HepG2 (cell line): Measurements from ENCODE around the gene WHAMM. TPM values are rescaled to one million over a fixed set of nuclear protein-coding genes. Genes with fewer than 3 reads are reported as not detected.

Experiments used
- ATAC-seq: fragments of 200-7000 bp; cut with Tn5 transposase; 3 replicates; pipeline ENCODE4 v1.9.1; 2020; ENCODE audit warnings: mild to moderate bottlenecking, moderate library complexity
- BruUV-seq: library from RNA; stranded (reverse); fragments of 400-500 nt; replicated peaks from 2 replicates; lab custom pipeline; 2021; lab: Mats Ljungman, UMichigan
- CTCF ChIA-PET: fragments of 300-600 bp; formaldehyde crosslinking; extraction: SDS; loops from one replicate; lab custom pipeline; 2021; ENCODE audit warnings: low total read pairs, inconsistent platforms, low intra/inter-chr PET ratio; lab: Yijun Ruan, JAX
- POLR2A ChIA-PET: fragments of 350-600 bp; sonication (Branson Sonifier 250); formaldehyde crosslinking; loops from one replicate; lab custom pipeline; 2020; ENCODE audit warnings: antibody characterized with exemption, inconsistent platforms; lab: Yijun Ruan, JAX
- DNase-seq: peaks from one replicate; pipeline ENCODE4 v3.0.0-alpha.2; 2015; ENCODE audit warnings: low spot score
- FAIRE-seq: peaks from 3 replicates; lab custom pipeline; 2011; peaks lifted over from hg19 to GRCh38; lab: Jason Lieb, UNC
- H2AFZ ChIP-seq: one replicate; pipeline ENCODE4 v1.6.1; 2011; ENCODE audit warnings: low read length, inconsistent platforms
- H3K27ac ChIP-seq: fragments of 300-600 bp; 3 replicates; pipeline ENCODE4 v1.8.0; 2011; ENCODE audit warnings: mixed run types, mild to moderate bottlenecking, mixed read lengths, low read length, inconsistent platforms; ENCODE audit not compliant: insufficient read depth; ENCODE audit errors: extremely low read length
- H3K27me3 ChIP-seq, 2 experiments: fragments of 200-600 bp in 1 of 2; 2 replicates in 1 of 2; 3 replicates in 1 of 2; pipeline versions ENCODE4 v1.6.0 to v1.8.0; 2011; ENCODE audit warnings: low read length in 2 of 2, mild to moderate bottlenecking in 2 of 2, moderate library complexity in 2 of 2, inconsistent platforms in 1 of 2; ENCODE audit not compliant: insufficient read depth in 2 of 2, control insufficient read depth in 1 of 2
- H3K36me3 ChIP-seq, 2 experiments: fragments of 200-600 bp in 1 of 2; replicated peaks in 1 of 2; 2 replicates in 1 of 2; 3 replicates in 1 of 2; pipeline versions ENCODE4 v1.5.1 to v1.8.0; 2011; ENCODE audit warnings: low read length in 2 of 2, inconsistent platforms in 1 of 2; ENCODE audit not compliant: insufficient read depth in 2 of 2, control insufficient read depth in 1 of 2
- H3K4me1 ChIP-seq: 2 replicates; pipeline ENCODE4 v1.5.1; 2012; ENCODE audit warnings: low read length, inconsistent platforms; ENCODE audit not compliant: insufficient read depth
- H3K4me2 ChIP-seq: 2 replicates; pipeline ENCODE4 v1.6.0; 2011; ENCODE audit warnings: low read depth, low read length, inconsistent platforms
- H3K4me3 ChIP-seq, 3 experiments: fragments of 200-600 bp in 1 of 3; sonication (generic), shearing (Covaris generic) in 1 of 3; replicated peaks in 1 of 3; 2 replicates each; pipeline ENCODE4 v1.5.1; 2011 to 2016; ENCODE audit warnings: low read length in 3 of 3, inconsistent platforms in 2 of 3, low read depth in 2 of 3, mild to moderate bottlenecking in 2 of 3, control low read depth in 1 of 3, mixed read lengths in 1 of 3; ENCODE audit not compliant: insufficient read depth in 1 of 3
- H3K79me2 ChIP-seq: one replicate; pipeline ENCODE4 v1.6.1; 2011; ENCODE audit warnings: low read length, inconsistent platforms; ENCODE audit not compliant: insufficient read depth
- H3K9ac ChIP-seq: 2 replicates; pipeline ENCODE4 v1.6.0; 2011; ENCODE audit warnings: mild to moderate bottlenecking, low read depth, low read length, inconsistent platforms; ENCODE audit not compliant: insufficient read depth
- H3K9me3 ChIP-seq: 2 replicates; pipeline ENCODE4 v1.5.1; 2012; ENCODE audit warnings: mild to moderate bottlenecking, low read length
- H4K20me1 ChIP-seq: 2 replicates; pipeline ENCODE4 v1.6.0; 2011; ENCODE audit warnings: inconsistent platforms, mild to moderate bottlenecking, low read length, moderate library complexity; ENCODE audit not compliant: insufficient read depth
- ATAD3A ChIP-seq: sonication (generic); formaldehyde crosslinking; IDR thresholded peaks from 2 replicates; pipeline ENCODE4 v1.4.0; 2020; ENCODE audit warnings: missing genetic modification reagents
- MAFF ChIP-seq: IDR thresholded peaks from 2 replicates; pipeline ENCODE4 v1.6.1; 2011; ENCODE audit warnings: low read depth, low read length, improper control_type of control experiment
- MAFK ChIP-seq, 2 experiments: IDR thresholded peaks in 1 of 2; conservative IDR thresholded peaks in 1 of 2; 2 replicates each; pipeline ENCODE4 v1.6.1; 2011; ENCODE audit warnings: improper control_type of control experiment in 2 of 2, low read length in 2 of 2
- SOX5 ChIP-seq: IDR thresholded peaks from 2 replicates; pipeline ENCODE4 v1.6.1; 2016; ENCODE audit warnings: borderline replicate concordance
- ZNF777 ChIP-seq: sonication (generic); formaldehyde crosslinking; IDR thresholded peaks from 2 replicates; pipeline ENCODE4 v1.4.0; 2020; ENCODE audit warnings: missing genetic modification reagents
- WGBS: methylation state at CpG from one replicate; pipeline ENCODE4 v1.1.6; 2017; ENCODE audit warnings: low lambda C conversion rate; 5-methylcytosine and 5-hydroxymethylcytosine counted together
- in situ Hi-C: cut with HindIII; loops from 2 replicates; pipeline ENCODE4 v1.10.0; 2017; ENCODE audit warnings: low pct_unique_long_range_greater_than_20kb; ENCODE audit not compliant: extremely low pct_ligation_motif_present
- intact Hi-C: fragments of 100-400 bp; cut with micrococcal nuclease; formaldehyde crosslinking; loops from one replicate; pipeline ENCODE4 v1.10.0; 2022; ENCODE audit not compliant: unreplicated experiment
- polyA plus RNA-seq, 8 experiments: library from polyadenylated mRNA; depleted of rRNA in 3 of 8; stranded (reverse) in 7 of 8; unstranded in 1 of 8; fragments of >200 nt; fragmentation: Illumina TruSeq in 4 of 8; extraction: Trizol in 4 of 8; gene quantifications; 2 replicates each; pipeline versions ENCODE4 v1.2.1 to v1.2.3, GENCODE V29; 2011 to 2016; ENCODE audit warnings: low read depth in 4 of 8, missing spikeins in 1 of 8, mixed read lengths in 1 of 8; ENCODE audit not compliant: insufficient read depth in 1 of 8
- total RNA-seq, 5 experiments: library from RNA; depleted of rRNA; stranded (reverse); fragments of >200 nt; fragmentation: Illumina TruSeq; extraction: Trizol; gene quantifications; 2 replicates each; pipeline ENCODE4 v1.2.3, GENCODE V29; 2016; ENCODE audit warnings: low read depth in 1 of 5
- TF ChIP-seq, protein P1 (sequence below): fragments of 450-650 bp; IDR thresholded peaks from 2 replicates; pipeline ENCODE4 v1.6.1; 2017
- TF ChIP-seq, protein P2 (sequence below): sonication (generic); formaldehyde crosslinking; IDR thresholded peaks from 2 replicates; pipeline ENCODE4 v1.9.0; 2021; ENCODE audit warnings: missing genetic modification reagents, mild to moderate bottlenecking, borderline replicate concordance

The WHAMM gene
- total and polyA plus RNA-seq, 2 of the 13 experiments (the other 11 are each of a cell fraction or from before 2014, with no cell fraction given), result 2.9 to 3.0 TPM

GRCh38 chr15:82851981-82852511 lies 42.6 kb downstream of the WHAMM start (continued):
- TF ChIP-seq, protein P1, sequence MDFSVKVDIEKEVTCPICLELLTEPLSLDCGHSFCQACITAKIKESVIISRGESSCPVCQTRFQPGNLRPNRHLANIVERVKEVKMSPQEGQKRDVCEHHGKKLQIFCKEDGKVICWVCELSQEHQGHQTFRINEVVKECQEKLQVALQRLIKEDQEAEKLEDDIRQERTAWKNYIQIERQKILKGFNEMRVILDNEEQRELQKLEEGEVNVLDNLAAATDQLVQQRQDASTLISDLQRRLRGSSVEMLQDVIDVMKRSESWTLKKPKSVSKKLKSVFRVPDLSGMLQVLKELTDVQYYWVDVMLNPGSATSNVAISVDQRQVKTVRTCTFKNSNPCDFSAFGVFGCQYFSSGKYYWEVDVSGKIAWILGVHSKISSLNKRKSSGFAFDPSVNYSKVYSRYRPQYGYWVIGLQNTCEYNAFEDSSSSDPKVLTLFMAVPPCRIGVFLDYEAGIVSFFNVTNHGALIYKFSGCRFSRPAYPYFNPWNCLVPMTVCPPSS, result no peak

DNA sequence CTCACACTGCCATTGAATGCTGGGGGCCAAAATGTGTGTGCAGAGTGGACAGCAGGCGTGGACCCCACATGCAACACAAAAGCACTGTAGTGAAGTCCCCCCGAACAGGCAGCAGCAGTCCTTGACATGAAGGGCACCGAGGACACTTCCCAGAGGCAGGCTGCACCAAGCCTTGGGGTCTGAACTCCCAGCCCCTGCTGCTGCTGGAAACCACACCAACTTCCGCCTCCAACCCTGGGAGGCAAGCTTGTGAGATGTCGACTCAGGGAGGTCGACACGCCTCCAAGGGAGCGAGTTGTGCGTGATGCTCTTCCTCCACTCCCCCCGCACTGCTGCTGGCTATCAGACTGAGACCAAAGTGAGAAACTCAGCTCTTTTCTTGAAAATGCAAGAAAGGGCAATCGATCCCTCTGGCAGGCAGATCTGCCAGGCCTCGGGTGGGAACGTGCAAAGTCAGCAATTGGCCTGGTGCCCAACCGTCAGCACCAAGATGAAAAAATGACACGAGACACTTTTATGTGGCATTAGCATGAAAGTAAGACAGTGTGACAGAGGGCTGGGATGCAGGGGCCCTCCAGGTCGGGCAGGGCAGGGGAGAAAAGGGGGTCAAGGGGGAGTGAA lies 43.6 kb downstream of the WHAMM start:
- no peaks in the 10 kb centered on the region for H3K9me3 ChIP-seq
- H3K4me2 ChIP-seq, result no peak overlapping the region
- no peaks in the 10 kb centered on the region; a peak in 1 of 5 replicates for H3K27me3 ChIP-seq
- in situ Hi-C loops, result loop anchor here (10.0 kb wide), 1 partner anchor 132 kb away; the partner anchor contains the start of gene RAMAC
- TF ChIP-seq, protein P2, sequence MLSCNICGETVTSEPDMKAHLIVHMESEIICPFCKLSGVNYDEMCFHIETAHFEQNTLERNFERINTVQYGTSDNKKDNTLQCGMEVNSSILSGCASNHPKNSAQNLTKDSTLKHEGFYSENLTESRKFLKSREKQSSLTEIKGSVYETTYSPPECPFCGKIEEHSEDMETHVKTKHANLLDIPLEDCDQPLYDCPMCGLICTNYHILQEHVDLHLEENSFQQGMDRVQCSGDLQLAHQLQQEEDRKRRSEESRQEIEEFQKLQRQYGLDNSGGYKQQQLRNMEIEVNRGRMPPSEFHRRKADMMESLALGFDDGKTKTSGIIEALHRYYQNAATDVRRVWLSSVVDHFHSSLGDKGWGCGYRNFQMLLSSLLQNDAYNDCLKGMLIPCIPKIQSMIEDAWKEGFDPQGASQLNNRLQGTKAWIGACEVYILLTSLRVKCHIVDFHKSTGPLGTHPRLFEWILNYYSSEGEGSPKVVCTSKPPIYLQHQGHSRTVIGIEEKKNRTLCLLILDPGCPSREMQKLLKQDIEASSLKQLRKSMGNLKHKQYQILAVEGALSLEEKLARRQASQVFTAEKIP, result no peak
- TF ChIP-seq MAFK (conservative IDR thresholded peaks at IDR 0.05 in 1 of 2, IDR thresholded peaks at IDR 0.05 in 1 of 2; ENCODE audit: low read length in 2 of 2) (peak; percentile 66 to 78; a peak in 3 of 4 replicates), ATAD3A (CRISPR knock-in tag) (no peak), MAFF (peak; percentile 68), ZNF777 (CRISPR knock-in tag) (no peak), SOX5 (CRISPR knock-in tag) (no peak)
- DNase-seq (no peak), ATAC-seq (no peak), FAIRE-seq (no peak)
- H4K20me1 ChIP-seq, result no peaks in the 10 kb centered on the region
- intact Hi-C loops, result no loop called here
- H3K9ac ChIP-seq, result no peak overlapping the region
- H3K27ac ChIP-seq, result no peak overlapping the region
- H3K4me1 ChIP-seq, result peaks cover 42% of the 10 kb centered on the region
- no peaks in the 10 kb centered on the region for H3K79me2 ChIP-seq
- ChIA-PET POLR2A (no interaction called here), CTCF (no interaction called here)
- WGBS, result 72% methylated on average over 16 of the region's 16 CpGs
- no peaks in the 10 kb centered on the region for H3K36me3 ChIP-seq
- no peak overlapping the region for H3K4me3 ChIP-seq
- no TSS peak for BruUV-seq
- no peak overlapping the region for H2AFZ ChIP-seq
